HG03103 (cell line): Measurements from ENCODE around the gene SLC52A3.
"Not testable (repeated sequence)": the region's sequence is repeated elsewhere in the genome, so short reads cannot be mapped to it uniquely, and the experiment has no call there.

Experiments used
- ATAC-seq: cut with Tn5 transposase; IDR thresholded peaks from one replicate; pipeline ENCODE4 v1.9.1; 2021; ENCODE audit warnings: low read depth; ENCODE audit not compliant: unreplicated experiment

The SLC52A3 gene

GRCh38 chr20:768426-768978 lies at the start of gene SLC52A3:
SLC52A3 (minus strand) TSS chr20:768500; CDS start chr20:765774, 2,726 bp downstream.
- no peak for ATAC-seq

- ATAC-seq: no peak
Observed at GRCh38 chr20:815914-816606, 47.8 kb upstream of the SLC52A3 start.

DNA sequence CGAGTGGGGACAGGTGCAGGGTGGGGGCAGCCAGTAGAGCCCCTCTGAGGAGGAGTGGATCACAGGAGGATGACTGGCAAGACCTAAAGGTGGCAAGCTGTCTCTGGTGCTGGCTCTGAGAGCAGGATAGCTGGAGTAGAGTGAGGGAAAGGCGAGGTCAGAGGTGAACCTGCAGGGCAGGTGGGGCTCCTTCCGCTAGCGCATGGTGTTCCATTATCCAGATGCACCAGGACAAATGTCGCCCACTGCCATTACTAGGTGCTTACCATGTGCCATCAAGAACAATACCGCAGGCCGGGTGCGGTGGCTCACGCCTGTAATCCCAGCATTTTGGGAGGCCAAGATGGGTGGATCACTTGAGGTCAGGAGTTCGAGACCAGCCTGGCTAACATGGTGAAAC lies 46.9 kb upstream of the SLC52A3 start:
- no peak for ATAC-seq

DNA sequence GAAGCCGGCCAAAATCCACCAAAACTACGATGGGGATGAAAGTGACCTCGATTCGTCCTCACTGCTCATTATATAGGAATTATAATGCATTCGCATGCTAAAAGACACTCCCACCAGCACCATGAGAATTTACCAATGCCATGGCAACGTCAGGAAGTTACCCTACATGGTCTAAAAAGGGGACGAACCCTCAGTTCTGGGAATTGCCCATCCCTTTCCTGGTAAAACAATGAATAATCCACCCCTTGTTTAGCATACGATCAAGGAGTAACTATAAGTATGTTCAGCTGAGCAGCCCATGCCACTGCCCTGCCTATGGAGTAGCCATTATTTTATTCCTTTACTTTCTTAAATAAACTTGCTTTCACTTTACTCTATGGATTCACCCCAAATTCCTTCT lies 45.1 kb upstream of the SLC52A3 start:
- ATAC-seq: no peak

DNA sequence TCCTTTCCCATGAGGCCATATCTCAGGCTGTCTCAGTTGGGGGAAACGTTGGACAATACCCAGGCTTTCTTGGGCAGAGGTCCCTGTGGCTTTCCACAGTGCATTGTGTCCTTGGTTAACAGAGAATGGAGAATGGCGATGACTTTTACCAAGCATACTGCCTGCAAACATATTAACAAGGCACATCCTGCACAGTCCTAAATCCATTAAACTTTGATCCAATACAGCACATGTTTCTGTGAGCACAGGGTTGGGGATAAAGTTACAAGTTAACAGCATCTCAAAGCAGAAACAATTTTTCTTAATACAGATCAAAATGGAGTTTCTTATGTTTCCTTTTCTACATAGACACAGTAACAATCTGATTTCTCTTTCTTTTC lies 44.1 kb upstream of the SLC52A3 start:
- not testable (repeated sequence) for ATAC-seq

GRCh38 chr20:811776-812434 lies 43.6 kb upstream of the SLC52A3 start:
- not testable (repeated sequence) for ATAC-seq

GRCh38 chr20:805713-806112 lies 37.4 kb upstream of the SLC52A3 start:
- ATAC-seq: no peak

- no peak for ATAC-seq
Observed at GRCh38 chr20:801678-802077, 33.4 kb upstream of the SLC52A3 start.

GRCh38 chr20:800026-800425 lies 31.7 kb upstream of the SLC52A3 start:
- ATAC-seq: not testable (repeated sequence)

DNA sequence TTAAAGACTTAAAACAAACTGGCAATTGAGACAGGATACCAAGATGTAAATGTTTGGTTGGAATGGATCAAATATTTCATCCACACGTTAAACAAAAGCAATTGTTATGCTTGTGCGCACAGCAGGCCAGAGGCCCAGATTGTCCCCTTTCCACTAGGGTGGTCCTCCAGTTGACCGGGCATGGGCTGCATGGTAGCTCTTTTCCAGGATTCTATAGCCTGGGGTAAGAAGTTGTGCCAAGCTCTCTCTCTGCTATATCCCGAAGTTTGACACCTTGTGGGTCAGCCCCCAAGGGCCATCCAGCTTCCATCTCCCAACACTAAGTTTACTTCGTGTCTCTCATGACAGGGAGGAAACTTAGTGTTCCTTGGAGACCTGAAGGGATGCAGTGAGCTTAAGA lies 30.4 kb upstream of the SLC52A3 start:
- not testable (repeated sequence) for ATAC-seq

GRCh38 chr20:796921-797320 lies 28.6 kb upstream of the SLC52A3 start:
- ATAC-seq: no peak

- no peak for ATAC-seq
Observed at GRCh38 chr20:792248-792647, 23.9 kb upstream of the SLC52A3 start.

DNA sequence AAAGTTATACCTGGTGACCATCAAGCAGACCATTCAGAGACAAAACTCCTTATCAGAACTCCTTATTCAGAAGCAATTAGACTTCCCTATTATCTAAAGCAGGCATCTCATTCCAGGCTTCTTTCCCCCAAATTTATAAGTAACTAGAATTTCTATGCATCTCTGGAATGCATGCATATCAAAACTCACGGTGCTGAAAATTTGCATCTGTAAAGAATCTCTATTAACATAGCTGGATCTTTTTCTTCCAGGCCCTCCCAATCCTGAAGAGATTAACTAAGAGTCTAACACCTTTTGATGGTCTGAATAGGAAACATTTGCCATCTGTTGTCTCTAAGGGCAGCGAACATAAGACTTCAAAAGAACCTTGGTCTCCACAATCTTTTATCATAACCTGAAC lies 22.8 kb upstream of the SLC52A3 start:
- ATAC-seq: no peak

- ATAC-seq: no peak
Observed at GRCh38 chr20:787825-788224, 19.5 kb upstream of the SLC52A3 start.

DNA sequence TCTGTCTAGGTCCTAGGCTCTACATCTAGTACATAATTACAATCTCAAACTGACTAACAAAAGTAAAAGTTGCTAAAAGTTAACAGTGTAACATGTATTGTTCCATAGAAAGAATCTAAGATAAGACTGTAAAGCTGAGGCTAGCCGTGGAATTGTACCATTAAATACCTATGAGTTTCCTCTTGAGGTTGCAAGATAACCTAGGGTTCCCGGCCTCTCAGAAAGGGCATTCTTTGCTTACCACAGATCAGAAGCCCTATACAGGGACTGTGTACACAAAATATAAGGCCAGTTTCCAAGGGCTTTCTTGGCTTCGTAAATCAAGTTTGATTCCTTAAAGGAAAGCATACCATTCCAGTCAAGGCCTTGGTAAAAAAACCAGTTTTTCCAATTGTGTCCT lies 11.5 kb upstream of the SLC52A3 start:
- ATAC-seq: no peak

DNA sequence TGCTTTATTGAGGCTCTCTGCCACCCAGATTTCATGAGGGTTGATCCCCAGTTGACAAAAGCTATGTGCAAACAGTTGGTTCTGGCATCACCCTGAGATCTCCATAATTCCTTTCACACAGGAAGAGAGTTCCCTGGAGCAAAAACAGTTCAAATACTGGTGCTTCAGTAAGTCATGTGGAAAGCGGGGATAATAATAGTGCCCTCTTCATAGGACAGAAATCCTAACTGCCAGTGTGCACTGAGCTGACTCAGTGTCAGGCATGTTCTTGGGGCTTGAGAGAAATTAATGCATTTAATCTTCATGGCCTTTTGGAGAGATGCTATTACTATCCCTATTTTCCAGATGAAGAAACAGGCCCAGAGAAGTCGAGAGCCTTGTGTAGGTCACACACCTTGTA lies 7.9 kb upstream of the SLC52A3 start:
- no peak for ATAC-seq

DNA sequence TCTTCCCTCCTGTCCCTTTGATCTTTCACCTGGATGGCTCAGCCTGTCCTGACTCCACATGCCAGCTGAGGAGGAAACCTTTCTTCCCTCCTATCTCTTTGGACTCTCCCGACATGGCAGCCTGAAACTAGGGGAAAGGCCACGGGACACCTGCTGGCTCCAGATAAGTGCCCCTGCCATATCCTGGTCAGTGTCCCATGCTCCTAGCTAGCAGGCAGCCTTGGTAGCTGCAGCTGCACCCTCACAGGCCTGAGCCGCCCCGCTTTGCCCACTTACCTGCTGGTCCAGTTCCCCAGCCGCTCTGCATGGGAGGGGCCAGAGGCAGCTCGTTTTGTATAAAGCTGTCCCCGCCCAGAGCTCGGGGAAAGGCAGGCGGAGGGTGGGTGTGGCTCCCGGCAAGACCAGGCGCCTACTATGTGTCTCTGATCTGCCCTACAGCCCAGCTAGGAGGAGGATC lies 7.4 kb upstream of the SLC52A3 start:
- ATAC-seq: no peak

DNA sequence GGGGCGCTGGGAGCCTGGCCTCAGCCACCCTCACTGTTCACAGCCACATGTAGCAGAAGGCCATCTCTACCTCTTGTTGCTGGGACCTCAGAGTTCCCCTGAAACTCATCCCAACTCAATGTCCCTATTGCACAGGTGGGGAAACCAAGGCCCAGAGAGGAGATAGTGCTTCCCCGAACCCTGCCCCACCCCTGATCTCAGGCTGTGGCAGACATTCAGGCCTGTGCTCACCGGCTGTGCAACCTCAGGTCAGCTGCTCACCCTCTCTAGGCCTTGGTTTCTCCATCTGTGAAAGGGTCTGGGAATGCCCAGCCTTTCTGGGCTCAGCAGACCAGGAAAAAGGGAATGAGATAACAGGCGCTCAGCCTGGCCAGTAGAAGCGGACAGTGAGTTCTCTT lies 6.4 kb upstream of the SLC52A3 start:
- no peak for ATAC-seq

DNA sequence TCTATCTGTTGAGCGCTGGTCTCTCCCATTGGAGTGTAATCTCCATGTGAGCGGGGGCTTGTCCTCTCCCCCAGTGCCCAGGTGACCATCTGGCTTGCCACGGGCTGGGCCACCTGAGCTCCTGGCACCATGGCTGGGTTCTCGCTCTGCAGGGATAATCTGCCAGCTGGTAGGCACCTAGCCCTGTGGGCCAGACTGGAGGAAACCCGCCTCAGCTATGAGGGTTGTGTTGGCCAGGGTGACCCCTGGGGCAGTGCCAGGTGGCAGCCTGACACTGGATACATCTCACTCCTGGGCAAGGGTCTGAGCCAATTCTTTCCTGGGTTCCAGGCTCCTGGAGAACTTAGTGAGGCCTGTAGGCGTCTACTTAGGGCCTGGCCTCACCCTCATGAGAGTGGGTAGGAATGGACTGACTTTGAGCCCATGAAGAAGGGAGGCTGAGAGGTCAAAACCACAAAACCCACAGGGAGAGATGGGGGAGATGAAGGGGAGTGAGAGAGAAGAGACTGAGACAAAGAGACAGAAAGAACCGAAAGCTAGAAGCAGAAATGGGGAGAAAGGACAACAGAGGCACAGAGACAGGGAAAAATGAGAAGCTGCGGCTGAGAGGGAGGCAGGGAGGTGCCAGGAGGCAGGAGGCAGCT lies 5.8 kb upstream of the SLC52A3 start:
- ATAC-seq: no peak

DNA sequence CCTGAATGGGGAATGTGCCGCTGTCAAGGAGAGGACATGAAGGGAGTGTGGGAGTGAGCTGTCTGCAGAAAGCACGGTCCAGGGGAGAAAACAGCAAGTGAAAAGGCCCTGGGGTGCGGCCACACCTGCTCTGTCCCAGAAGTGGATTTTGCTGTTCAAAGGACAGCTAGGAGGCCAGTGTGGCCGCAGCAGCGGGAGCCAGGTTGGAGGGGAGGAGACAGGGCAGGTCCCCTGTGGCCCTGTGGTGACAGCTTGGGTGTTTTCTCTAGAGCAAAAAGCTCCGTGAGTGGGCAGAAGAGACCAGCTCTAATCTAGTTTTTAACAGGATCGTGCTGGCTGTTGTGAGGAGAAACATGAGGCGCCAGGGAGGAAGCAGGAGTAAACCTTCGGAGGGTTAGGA lies 4.5 kb upstream of the SLC52A3 start:
- no peak for ATAC-seq

- no peak for ATAC-seq
Observed at GRCh38 chr20:771741-772464, 3.6 kb upstream of the SLC52A3 start.
